ENCODE data around the gene NPAS3. TPM values are rescaled to one million over a fixed set of nuclear protein-coding genes. Genes with fewer than 3 reads are reported as not detected.

Gene NPAS3
- total RNA-seq, 1 donor = 0.36 TPM

GRCh38 chr14:33280646-33281045, 342.0 kb downstream of the NPAS3 start:
- DNase-seq (ENCODE audit: low read depth) = no peak
- no peak for TF ChIP-seq CTCF (IDR thresholded peaks at IDR 0.05; ENCODE audit: insufficient read depth, low read length)
- no peak overlapping the region for H3K4me3 ChIP-seq (ENCODE audit: low read depth, low read length)

- H3K4me3 ChIP-seq (ENCODE audit: low read depth, low read length) = no peak overlapping the region
- no peak for TF ChIP-seq CTCF (IDR thresholded peaks at IDR 0.05; ENCODE audit: insufficient read depth, low read length)
- no peak for DNase-seq (ENCODE audit: low read depth)
These were observed 343.9 kb downstream of the NPAS3 start for GRCh38 chr14:33282331-33283230.

GRCh38 chr14:33285902-33286700, 347.4 kb downstream of the NPAS3 start:
- TF ChIP-seq CTCF (IDR thresholded peaks at IDR 0.05; ENCODE audit: insufficient read depth, low read length) = no peak
- DNase-seq (ENCODE audit: low read depth) = no peak
- H3K4me3 ChIP-seq (ENCODE audit: low read depth, low read length) = no peak overlapping the region

- no peak for DNase-seq (ENCODE audit: low read depth)
- no peak for TF ChIP-seq CTCF (IDR thresholded peaks at IDR 0.05; ENCODE audit: insufficient read depth, low read length)
- H3K4me3 ChIP-seq (ENCODE audit: low read depth, low read length) = no peak overlapping the region
These were observed 348.5 kb downstream of the NPAS3 start for GRCh38 chr14:33287189-33287588.

- H3K4me3 ChIP-seq (ENCODE audit: low read depth, low read length) = no peak overlapping the region
- DNase-seq (ENCODE audit: low read depth) = no peak
- no peak for TF ChIP-seq CTCF (IDR thresholded peaks at IDR 0.05; ENCODE audit: insufficient read depth, low read length)
These were observed 352.0 kb downstream of the NPAS3 start for GRCh38 chr14:33290641-33291040.

GRCh38 chr14:33291529-33292104, 352.9 kb downstream of the NPAS3 start:
- TF ChIP-seq CTCF (IDR thresholded peaks at IDR 0.05; ENCODE audit: insufficient read depth, low read length) = no peak
- H3K4me3 ChIP-seq (ENCODE audit: low read depth, low read length) = no peak overlapping the region
- DNase-seq (ENCODE audit: low read depth) = no peak
